GM12878 (cell line): Measurements from ENCODE around the gene GKN1. TPM values are rescaled to one million over a fixed set of nuclear protein-coding genes. Genes with fewer than 3 reads are reported as not detected.

Experiments
- ATAC-seq: fragments of 200-7000 bp; cut with Tn5 transposase; 3 replicates; pipeline ENCODE4 v1.9.1; 2020; ENCODE audit warnings: mild to moderate bottlenecking, moderate library complexity
- BruUV-seq: library from RNA; stranded (reverse); fragments of 400-500 nt; replicated peaks from 2 replicates; lab custom pipeline; 2021; lab: Mats Ljungman, UMichigan
- CTCF ChIA-PET: fragments of 300-600 bp; sonication (Branson Sonifier 250); formaldehyde crosslinking; extraction: SDS; loops from one replicate; lab custom pipeline; 2021; ENCODE audit warnings: inconsistent platforms; lab: Yijun Ruan, JAX
- POLR2A ChIA-PET: fragments of 350-600 bp; formaldehyde crosslinking; extraction: SDS; loops from one replicate; lab custom pipeline; 2021; ENCODE audit warnings: inconsistent platforms; lab: Charles Lee
- RAD21 ChIA-PET: fragments of 300-600 bp; sonication (Branson Sonifier 250); formaldehyde crosslinking; loops from one replicate; lab custom pipeline; 2023; ENCODE audit warnings: antibody characterized with exemption; ENCODE audit not compliant: unreplicated experiment; lab: Charles Lee
- SMC1A ChIA-PET: fragments of 300-600 bp; sonication (Branson Sonifier 250); formaldehyde crosslinking; loops from one replicate; lab custom pipeline; 2023; ENCODE audit not compliant: unreplicated experiment, uncharacterized antibody; lab: Charles Lee
- DNase-seq: peaks from one replicate; pipeline ENCODE4 v3.0.0-alpha.2; 2011; ENCODE audit warnings: low read depth, low spot score
- FAIRE-seq: peaks from 3 replicates; lab custom pipeline; 2011; peaks lifted over from hg19 to GRCh38; lab: Jason Lieb, UNC
- H2AFZ ChIP-seq: 2 replicates; pipeline ENCODE4 v1.6.0; 2011; ENCODE audit warnings: low read depth, low read length, control low read depth; ENCODE audit not compliant: control insufficient read depth
- H3K27ac ChIP-seq: 2 replicates; pipeline ENCODE4 v1.5.1; 2011; ENCODE audit warnings: control low read depth; ENCODE audit not compliant: control insufficient read depth, insufficient read depth
- H3K27me3 ChIP-seq, 2 experiments: replicated peaks in 1 of 2; 2 replicates each; pipeline versions ENCODE4 v1.6.0 to v1.6.1; 2011; ENCODE audit warnings: low read length in 1 of 2; ENCODE audit not compliant: control insufficient read depth in 2 of 2, insufficient read depth in 2 of 2
- H3K36me3 ChIP-seq, 2 experiments: 2 replicates each; pipeline ENCODE4 v1.5.1; 2011; ENCODE audit warnings: low read length in 1 of 2; ENCODE audit not compliant: control insufficient read depth in 2 of 2, insufficient read depth in 2 of 2
- H3K4me1 ChIP-seq: 2 replicates; pipeline ENCODE4 v1.6.1; 2011; ENCODE audit warnings: mild to moderate bottlenecking, low read length, moderate library complexity, mixed read lengths; ENCODE audit not compliant: control insufficient read depth, insufficient read depth
- H3K4me2 ChIP-seq: 2 replicates; pipeline ENCODE4 v1.6.0; 2011; ENCODE audit warnings: control low read depth; ENCODE audit not compliant: control insufficient read depth, insufficient read depth
- H3K4me3 ChIP-seq: fragments of 200-600 bp; sonication (generic); 2 replicates; pipeline ENCODE4 v1.5.1; 2016
- H3K79me2 ChIP-seq: 2 replicates; pipeline ENCODE4 v1.6.0; 2011; ENCODE audit warnings: low read length; ENCODE audit not compliant: control insufficient read depth, insufficient read depth
- H3K9ac ChIP-seq: 2 replicates; pipeline ENCODE4 v1.8.0; 2011; ENCODE audit warnings: low read length, control low read depth, mixed read lengths; ENCODE audit not compliant: control insufficient read depth, insufficient read depth
- H3K9me3 ChIP-seq: replicated peaks from 3 replicates; pipeline ENCODE4 v1.5.1; 2011; ENCODE audit warnings: mild to moderate bottlenecking, low read length; ENCODE audit not compliant: control insufficient read depth, insufficient read depth
- H4K20me1 ChIP-seq: 2 replicates; pipeline ENCODE4 v1.6.0; 2011; ENCODE audit not compliant: control insufficient read depth, insufficient read depth
- CEBPB ChIP-seq, 2 experiments: fragments of 150-350 bp in 1 of 2; IDR thresholded peaks; 2 replicates each; pipeline ENCODE4 v1.6.1; 2012 to 2014; ENCODE audit warnings: low read depth in 2 of 2, low read length in 2 of 2, borderline replicate concordance in 1 of 2, inconsistent platforms in 1 of 2
- MXI1 ChIP-seq: fragments of 150-350 bp; IDR thresholded peaks from 2 replicates; pipeline ENCODE4 v1.6.1; 2011; ENCODE audit warnings: low read depth, mild to moderate bottlenecking, inconsistent platforms, low read length, improper control_type of control experiment
- NFYB ChIP-seq: IDR thresholded peaks from 2 replicates; pipeline ENCODE4 v1.6.1; 2011; ENCODE audit warnings: low read depth, mild to moderate bottlenecking, low read length, improper control_type of control experiment, moderate library complexity; ENCODE audit not compliant: insufficient read depth
- WGBS: methylation state at CpG from one replicate; pipeline ENCODE4 v1.1.6; 2016; ENCODE audit warnings: low lambda C conversion rate; ENCODE audit not compliant: insufficient replicate concordance, insufficient coverage; ENCODE audit errors: missing lambda C conversion rate; 5-methylcytosine and 5-hydroxymethylcytosine counted together
- in situ Hi-C: fragments of 300-500 bp; cut with MboI; formaldehyde crosslinking; loops from 9 replicates; pipeline ENCODE4 v1.14.3; 2018; ENCODE audit warnings: mixed read lengths
- intact Hi-C: fragments of 100-400 bp; cut with micrococcal nuclease; formaldehyde crosslinking; loops from one replicate; pipeline ENCODE4 v1.14.2; 2022; ENCODE audit not compliant: unreplicated experiment
- polyA plus RNA-seq, 11 experiments: library from polyadenylated mRNA; depleted of rRNA in 4 of 11; unstranded in 6 of 11; stranded (reverse) in 5 of 11; fragments of >200 nt; fragmentation: Nextera tagmentation in 4 of 11; fragmentation: Illumina TruSeq in 1 of 11; extraction: Ambion mirVana in 4 of 11; extraction: Trizol in 1 of 11; gene quantifications; 1 replicate in 1 of 11; 2 replicates in 10 of 11; pipeline versions ENCODE4 v1.2.1 to v1.2.3, GENCODE V29; 2011 to 2016; ENCODE audit warnings: inconsistent platforms in 2 of 11, missing spikeins in 2 of 11, low read depth in 1 of 11
- total RNA-seq, 4 experiments: library from RNA; depleted of rRNA in 3 of 4; stranded (reverse); fragments of >200 nt in 3 of 4; fragmentation: Illumina TruSeq in 1 of 4; extraction: Trizol in 1 of 4; gene quantifications; 2 replicates each; pipeline versions ENCODE4 v1.2.1 to v1.2.3, GENCODE V29; 2013 to 2021
- TF ChIP-seq, protein P1 (sequence below): fragments of 450-650 bp; IDR thresholded peaks from 2 replicates; pipeline ENCODE4 v1.6.1; 2016; ENCODE audit warnings: mild to moderate bottlenecking
- TF ChIP-seq, protein P2 (sequence below): fragments of 450-650 bp; conservative IDR thresholded peaks from 2 replicates; pipeline ENCODE4 v1.6.1; 2017; ENCODE audit warnings: mild to moderate bottlenecking, moderate library complexity
- TF ChIP-seq, protein P3 (sequence below): IDR thresholded peaks from 2 replicates; pipeline ENCODE4 v1.6.1; 2012; ENCODE audit warnings: low read length, inconsistent platforms

The GKN1 gene
- total and polyA plus RNA-seq, 10 of the 15 experiments (the other 5 are each of a cell fraction or from before 2014, with no cell fraction given) = not detected

DNA sequence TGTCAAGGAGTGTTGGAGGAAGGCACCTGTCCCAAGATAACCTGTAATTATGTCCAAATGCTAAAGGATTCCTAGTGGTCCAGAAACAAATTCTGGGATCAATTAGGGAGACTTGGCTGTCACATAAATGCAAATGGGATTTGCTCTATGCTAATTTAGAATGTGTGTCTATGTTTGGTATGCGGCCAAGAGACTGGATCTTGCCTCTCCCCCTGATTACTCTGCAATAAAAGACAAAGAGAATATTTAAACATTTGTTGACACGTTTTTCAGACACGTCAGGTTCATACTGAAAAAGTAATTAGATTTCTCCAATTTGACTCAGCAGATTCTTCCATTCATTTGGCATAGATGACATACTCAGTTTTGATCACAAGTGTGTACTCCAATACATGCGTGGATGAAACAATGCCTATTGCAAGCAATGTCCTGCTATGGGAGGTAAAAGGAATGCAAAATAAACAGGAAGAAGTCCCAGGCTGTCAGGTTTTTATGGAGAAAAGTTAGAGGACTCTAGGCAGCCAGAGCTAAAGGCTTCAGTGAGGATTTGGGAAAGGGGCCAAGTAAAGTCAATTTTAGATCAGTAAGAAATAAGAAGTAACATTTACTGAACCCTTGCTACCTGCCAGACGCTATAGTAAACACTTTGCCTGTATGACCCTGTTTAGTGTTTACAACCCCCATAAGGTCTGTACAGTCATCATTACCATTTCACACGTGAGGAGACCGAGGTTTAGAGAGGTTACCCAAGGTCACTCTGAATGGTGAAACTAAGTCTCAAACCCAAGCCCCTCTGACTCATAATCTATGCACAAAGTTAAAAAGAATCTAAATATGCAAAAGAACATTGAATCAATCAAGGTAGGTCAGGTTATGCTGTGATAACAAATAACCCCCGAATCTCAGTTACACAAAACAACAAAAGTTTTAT is 46.3 kb downstream of the GKN1 start:
- CTCF ChIA-PET = no interaction called here

More for the DNA sequence above, 46.3 kb downstream of the GKN1 start:
- ChIA-PET SMC1A (no interaction called here), RAD21 (no interaction called here), POLR2A (no interaction called here)
- in situ Hi-C loops = loop anchor here (5.0 to 25.0 kb wide), 2 partner anchors 292 to 692 kb away; no protein-coding TSS in a partner anchor
- no peaks in the 10 kb centered on the region for H4K20me1 ChIP-seq
- peaks cover 2 to 3% of the 10 kb centered on the region in 2 experiments; a peak in 3 of 4 replicates for H3K27me3 ChIP-seq
- H2AFZ ChIP-seq = no peak overlapping the region
- ATAC-seq = no peak
- no peaks in the 10 kb centered on the region for H3K9me3 ChIP-seq
- DNase-seq = no peak
- 3% methylated on average over 8 of the region's 8 CpGs for WGBS
- no peak overlapping the region for H3K27ac ChIP-seq
- H3K79me2 ChIP-seq = no peaks in the 10 kb centered on the region
- H3K9ac ChIP-seq = no peak overlapping the region
- intact Hi-C loops = no loop called here
- no TSS peak for BruUV-seq
- no peak overlapping the region for H3K4me2 ChIP-seq
- H3K4me3 ChIP-seq = no peak overlapping the region
- TF ChIP-seq MXI1 (no peak), NFYB (no peak), CEBPB (IDR thresholded peaks at IDR 0.05; ENCODE audit: borderline replicate concordance in 1 of 2, low read depth in 2 of 2, low read length in 2 of 2) (no peak)
- TF ChIP-seq, protein P1, sequence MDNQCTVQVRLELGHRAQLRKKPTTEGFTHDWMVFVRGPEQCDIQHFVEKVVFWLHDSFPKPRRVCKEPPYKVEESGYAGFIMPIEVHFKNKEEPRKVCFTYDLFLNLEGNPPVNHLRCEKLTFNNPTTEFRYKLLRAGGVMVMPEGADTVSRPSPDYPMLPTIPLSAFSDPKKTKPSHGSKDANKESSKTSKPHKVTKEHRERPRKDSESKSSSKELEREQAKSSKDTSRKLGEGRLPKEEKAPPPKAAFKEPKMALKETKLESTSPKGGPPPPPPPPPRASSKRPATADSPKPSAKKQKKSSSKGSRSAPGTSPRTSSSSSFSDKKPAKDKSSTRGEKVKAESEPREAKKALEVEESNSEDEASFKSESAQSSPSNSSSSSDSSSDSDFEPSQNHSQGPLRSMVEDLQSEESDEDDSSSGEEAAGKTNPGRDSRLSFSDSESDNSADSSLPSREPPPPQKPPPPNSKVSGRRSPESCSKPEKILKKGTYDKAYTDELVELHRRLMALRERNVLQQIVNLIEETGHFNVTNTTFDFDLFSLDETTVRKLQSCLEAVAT = no peak
- TF ChIP-seq, protein P2, sequence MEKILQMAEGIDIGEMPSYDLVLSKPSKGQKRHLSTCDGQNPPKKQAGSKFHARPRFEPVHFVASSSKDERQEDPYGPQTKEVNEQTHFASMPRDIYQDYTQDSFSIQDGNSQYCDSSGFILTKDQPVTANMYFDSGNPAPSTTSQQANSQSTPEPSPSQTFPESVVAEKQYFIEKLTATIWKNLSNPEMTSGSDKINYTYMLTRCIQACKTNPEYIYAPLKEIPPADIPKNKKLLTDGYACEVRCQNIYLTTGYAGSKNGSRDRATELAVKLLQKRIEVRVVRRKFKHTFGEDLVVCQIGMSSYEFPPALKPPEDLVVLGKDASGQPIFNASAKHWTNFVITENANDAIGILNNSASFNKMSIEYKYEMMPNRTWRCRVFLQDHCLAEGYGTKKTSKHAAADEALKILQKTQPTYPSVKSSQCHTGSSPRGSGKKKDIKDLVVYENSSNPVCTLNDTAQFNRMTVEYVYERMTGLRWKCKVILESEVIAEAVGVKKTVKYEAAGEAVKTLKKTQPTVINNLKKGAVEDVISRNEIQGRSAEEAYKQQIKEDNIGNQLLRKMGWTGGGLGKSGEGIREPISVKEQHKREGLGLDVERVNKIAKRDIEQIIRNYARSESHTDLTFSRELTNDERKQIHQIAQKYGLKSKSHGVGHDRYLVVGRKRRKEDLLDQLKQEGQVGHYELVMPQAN = no peak
- TF ChIP-seq, protein P3, sequence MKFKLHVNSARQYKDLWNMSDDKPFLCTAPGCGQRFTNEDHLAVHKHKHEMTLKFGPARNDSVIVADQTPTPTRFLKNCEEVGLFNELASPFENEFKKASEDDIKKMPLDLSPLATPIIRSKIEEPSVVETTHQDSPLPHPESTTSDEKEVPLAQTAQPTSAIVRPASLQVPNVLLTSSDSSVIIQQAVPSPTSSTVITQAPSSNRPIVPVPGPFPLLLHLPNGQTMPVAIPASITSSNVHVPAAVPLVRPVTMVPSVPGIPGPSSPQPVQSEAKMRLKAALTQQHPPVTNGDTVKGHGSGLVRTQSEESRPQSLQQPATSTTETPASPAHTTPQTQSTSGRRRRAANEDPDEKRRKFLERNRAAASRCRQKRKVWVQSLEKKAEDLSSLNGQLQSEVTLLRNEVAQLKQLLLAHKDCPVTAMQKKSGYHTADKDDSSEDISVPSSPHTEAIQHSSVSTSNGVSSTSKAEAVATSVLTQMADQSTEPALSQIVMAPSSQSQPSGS = no peak
- no peaks in the 10 kb centered on the region for H3K4me1 ChIP-seq
- no peaks in the 10 kb centered on the region for H3K36me3 ChIP-seq
- no peak for FAIRE-seq
